ENCODE data around the gene CLDN20. TPM values are rescaled to one million over a fixed set of nuclear protein-coding genes. Genes with fewer than 3 reads are reported as not detected.

Gene CLDN20
- total RNA-seq, 1 experiment from 2014 or later, result not detected

- ATAC-seq (no peak), DNase-seq (ENCODE audit: low read depth, low spot score) (no peak)
- Histone ChIP-seq H3K4me3 (ENCODE audit: low read depth in 2 of 2, low read length in 2 of 2) (no peak overlapping the region), H3K27ac (ENCODE audit: low read length) (no peak overlapping the region), H3K4me1 (ENCODE audit: control insufficient read depth, insufficient read depth, low read length) (no peaks in the 10 kb centered on the region; the same call in 1 of the 2 replicates), H3K9me3 (ENCODE audit: control insufficient read depth, insufficient read depth, low read depth, low read length) (no peaks in the 10 kb centered on the region), H3K27me3 (ENCODE audit: control insufficient read depth, insufficient read depth, low read length) (no peaks in the 10 kb centered on the region), H3K36me3 (ENCODE audit: control insufficient read depth, insufficient read depth, low read length) (peaks cover 14% of the 10 kb centered on the region)
- no TSS peak for BruUV-seq (replicated peaks)
- POLR2A ChIA-PET, result no interaction called here
- TF ChIP-seq REST (IDR thresholded peaks at IDR 0.05; ENCODE audit: insufficient read depth in 1 of 2, low read depth in 2 of 2, low read length in 1 of 2), result no peak
- TF ChIP-seq SIN3A (IDR thresholded peaks at IDR 0.05; ENCODE audit: borderline replicate concordance, insufficient read depth, low read depth, low read length), result no peak
- CTCF ChIA-PET, result no interaction called here
- in situ Hi-C loops (cut with HindIII; ENCODE audit: low pct_unique_long_range_greater_than_20kb, low sequenced_read_pairs) (no loop called here), intact Hi-C loops (cut with micrococcal nuclease; ENCODE audit: unreplicated experiment) (loop anchor here (10.0 kb wide), 1 partner anchor 397 kb away; no protein-coding TSS in a partner anchor)
These were observed 2.5 kb upstream of the CLDN20 start for GRCh38 chr6:155261111-155261900.

DNA sequence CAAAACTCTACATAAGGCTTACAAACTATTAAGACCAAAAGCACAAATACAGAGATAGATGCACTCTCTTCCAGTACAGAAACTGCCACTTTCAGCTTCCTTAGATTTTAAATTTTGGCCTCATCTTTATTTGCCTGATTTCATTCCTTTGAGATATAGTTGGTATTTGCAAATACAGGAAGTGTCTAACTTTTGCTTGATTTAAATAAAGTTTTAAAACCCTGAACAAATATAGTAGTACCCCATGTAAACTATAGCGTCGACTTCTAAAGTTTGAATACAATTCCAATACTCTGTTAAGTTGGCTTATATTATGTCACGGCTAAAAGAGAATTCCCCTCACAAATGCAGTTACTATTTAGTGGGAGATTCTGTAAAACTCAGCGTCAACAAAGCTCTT, 1.2 kb upstream of the CLDN20 start:
- H3K27me3 ChIP-seq (ENCODE audit: control insufficient read depth, insufficient read depth, low read length), result no peaks in the 10 kb centered on the region
- TSS peak; percentile 35 for BruUV-seq (replicated peaks)
- TF ChIP-seq CTCF (IDR thresholded peaks at IDR 0.05), result no peak
- no peak for TF ChIP-seq REST (IDR thresholded peaks at IDR 0.05; ENCODE audit: insufficient read depth in 1 of 2, low read depth in 2 of 2, low read length in 1 of 2)
- no peak for TF ChIP-seq POLR2AphosphoS5 (IDR thresholded peaks at IDR 0.05; ENCODE audit: low read depth, low read length)
- TF ChIP-seq TCF7L2 (IDR thresholded peaks at IDR 0.05; ENCODE audit: low read depth, low read length), result no peak
- no peaks in the 10 kb centered on the region; the same call in 1 of the 2 replicates for H3K4me1 ChIP-seq (ENCODE audit: control insufficient read depth, insufficient read depth, low read length)
- no peak for DNase-seq (ENCODE audit: low read depth, low spot score)
- no peak for ATAC-seq
- ChIA-PET CTCF (no interaction called here), POLR2A (no interaction called here)
- no peaks in the 10 kb centered on the region for H3K9me3 ChIP-seq (ENCODE audit: control insufficient read depth, insufficient read depth, low read depth, low read length)
- H3K27ac ChIP-seq (ENCODE audit: low read length), result no peak overlapping the region
- in situ Hi-C loops (cut with HindIII; ENCODE audit: low pct_unique_long_range_greater_than_20kb, low sequenced_read_pairs), result no loop called here
- H3K4me3 ChIP-seq (ENCODE audit: low read depth in 2 of 2, low read length in 2 of 2), result no peak overlapping the region
- H3K36me3 ChIP-seq (ENCODE audit: control insufficient read depth, insufficient read depth, low read length), result peaks cover 8% of the 10 kb centered on the region
- intact Hi-C loops (cut with micrococcal nuclease; ENCODE audit: unreplicated experiment), result loop anchor here (10.0 kb wide), 1 partner anchor 398 kb away; no protein-coding TSS in a partner anchor

All from Panc1 (cell line).